ENCODE data around the gene SAMHD1. TPM values are rescaled to one million over a fixed set of nuclear protein-coding genes. Genes with fewer than 3 reads are reported as not detected.

The SAMHD1 gene
- total and polyA plus RNA-seq, 2 of the 8 experiments (the other 6 are each of a cell fraction or from before 2014, with no cell fraction given): 22.0 to 37.1 TPM

DNA sequence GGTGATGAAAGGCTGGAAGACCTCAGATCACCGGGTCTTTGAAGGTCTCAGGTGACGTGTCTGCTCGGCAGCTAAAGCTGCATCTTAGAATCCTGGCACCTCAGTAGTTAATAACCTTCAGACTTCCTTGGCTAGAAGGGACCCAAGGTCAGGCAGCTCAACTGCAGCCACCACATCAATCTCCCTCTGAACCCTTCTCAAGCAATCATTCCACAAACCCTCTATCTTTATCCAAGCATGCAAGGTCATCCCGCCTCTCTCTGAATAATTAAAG lies 92.3 kb downstream of the SAMHD1 start:
- Histone ChIP-seq H3K4me1 (replicated peaks in 1 of 4; ENCODE audit: control insufficient read depth in 3 of 4, insufficient read depth in 4 of 4, low read length in 3 of 4) (peaks cover 0 to 25% (median 19%) of the 10 kb centered on the region in 4 experiments; a peak in 6 of 7 replicates), H3K56ac (replicated peaks; ENCODE audit: insufficient read length, low read depth, low read length) (no peak overlapping the region), H2BK5ac (ENCODE audit: low read depth, low read length) (no peak overlapping the region), H3K23me2 (ENCODE audit: low read depth, low read length) (peaks cover 11% of the 10 kb centered on the region; the same call in 1 of the 2 replicates), H4K91ac (replicated peaks; ENCODE audit: insufficient read length, low read length) (no peak overlapping the region), H2AFZ (ENCODE audit: low read length) (no peak overlapping the region), H3K27me3 (replicated peaks in 1 of 4; ENCODE audit: control insufficient read depth in 3 of 4, extremely low read depth in 1 of 4, insufficient read depth in 3 of 4, low read length in 3 of 4) (peaks cover 0 to 8% (median 4%) of the 10 kb centered on the region in 4 experiments; a peak in 4 of 7 replicates), H2BK20ac (ENCODE audit: low read length) (no peak overlapping the region), H2AK5ac (ENCODE audit: low read depth, low read length) (no peak overlapping the region), H3K79me2 (ENCODE audit: control insufficient read depth in 1 of 2, insufficient read depth in 2 of 2, low read length in 2 of 2) (peaks cover 0 to 52% of the 10 kb centered on the region in 2 experiments; a peak in 2 of 4 replicates), H3K27ac (ENCODE audit: low read depth, low read length) (no peak overlapping the region), H2BK12ac (ENCODE audit: low read depth, low read length) (no peak overlapping the region), H3K9ac (replicated peaks in 1 of 4; ENCODE audit: extremely low read depth in 1 of 4, low read depth in 3 of 4, low read length in 3 of 4) (no peak overlapping the region), H3K23ac (ENCODE audit: insufficient read length) (no peak overlapping the region), H3K4ac (replicated peaks; ENCODE audit: insufficient read length, low read depth, low read length) (no peak overlapping the region), H3K14ac (ENCODE audit: insufficient read length) (no peak overlapping the region), H2BK120ac (replicated peaks; ENCODE audit: low read depth, low read length) (no peak overlapping the region), H3K4me2 (ENCODE audit: insufficient read depth in 1 of 2, low read depth in 2 of 2, low read length in 2 of 2) (no peak overlapping the region), H3K36me3 (ENCODE audit: control insufficient read depth in 2 of 4, insufficient read depth in 4 of 4, low read length in 3 of 4) (0 out of 8 replicates have a peak, but pooled peaks cover 0 to 2% (median 0%) of the 10 kb centered on the region in 4 experiments), H4K20me1 (replicated peaks in 1 of 2; ENCODE audit: control insufficient read depth in 1 of 2, insufficient read depth in 2 of 2, low read length in 2 of 2) (peaks cover 24 to 33% of the 10 kb centered on the region in 2 experiments), H3K18ac (ENCODE audit: extremely low read depth, low read length) (no peak overlapping the region), H3K79me1 (ENCODE audit: low read depth, low read length) (peaks cover 31% of the 10 kb centered on the region), H4K5ac (ENCODE audit: insufficient read length, low read depth, low read length) (no peak overlapping the region), H3K9me3 (ENCODE audit: insufficient read depth in 2 of 2, low read depth in 1 of 2, low read length in 1 of 2) (no peaks in the 10 kb centered on the region), H3K4me3 (ENCODE audit: extremely low read depth in 1 of 4, insufficient read depth in 2 of 4, low read depth in 3 of 4, low read length in 4 of 4) (no peak overlapping the region), H2BK15ac (ENCODE audit: low read length) (no peak overlapping the region), H4K8ac (ENCODE audit: extremely low read depth, insufficient read depth, low read length) (no peak overlapping the region)
- DNase-seq (ENCODE audit: low read depth in 1 of 2, low spot score in 2 of 2) (no peak), FAIRE-seq (no peak)
- POLR2A ChIA-PET (ENCODE audit: partially characterized antibody): interaction anchor here (0.7 to 7.9 kb wide), 5 partner anchors 8 to 34 kb away, joined by 3 to 54 read pairs (median 4); no protein-coding TSS in a partner anchor
- 96% methylated on average over 4 of the region's 4 CpGs; no CpG with 5 or more reads in 1 of the 2 experiments for WGBS, 2 experiments (ENCODE audit: extremely low coverage in 1 of 2, insufficient coverage in 1 of 2, insufficient read length in 1 of 2, insufficient replicate concordance in 2 of 2, low coverage in 1 of 2, low lambda C conversion rate in 2 of 2, missing lambda C conversion rate in 1 of 2)
- CTCF ChIA-PET (ENCODE audit: partially characterized antibody): interaction anchor here (0.8 to 4.8 kb wide), 6 partner anchors 12 to 68 kb away, joined by 3 to 35 read pairs (median 4); no protein-coding TSS in a partner anchor
- no peak for TF ChIP-seq SAP30 (IDR thresholded peaks at IDR 0.05; ENCODE audit: insufficient read depth, insufficient replicate concordance, low read length)
